HepG2 (cell line): ENCODE measurements around the gene EMCN. TPM values are rescaled to one million over a fixed set of nuclear protein-coding genes. Genes with fewer than 3 reads are reported as not detected.

Experiments used
- ATAC-seq: fragments of 200-7000 bp; cut with Tn5 transposase; 3 replicates; pipeline ENCODE4 v1.9.1; 2020; ENCODE audit warnings: mild to moderate bottlenecking, moderate library complexity
- BruUV-seq: library from RNA; stranded (reverse); fragments of 400-500 nt; replicated peaks from 2 replicates; lab custom pipeline; 2021; lab: Mats Ljungman, UMichigan
- CTCF ChIA-PET: fragments of 300-600 bp; formaldehyde crosslinking; extraction: SDS; loops from one replicate; lab custom pipeline; 2021; ENCODE audit warnings: low total read pairs, inconsistent platforms, low intra/inter-chr PET ratio; lab: Yijun Ruan, JAX
- POLR2A ChIA-PET: fragments of 350-600 bp; sonication (Branson Sonifier 250); formaldehyde crosslinking; loops from one replicate; lab custom pipeline; 2020; ENCODE audit warnings: antibody characterized with exemption, inconsistent platforms; lab: Yijun Ruan, JAX
- DNase-seq: peaks from one replicate; pipeline ENCODE4 v3.0.0-alpha.2; 2015; ENCODE audit warnings: low spot score
- FAIRE-seq: peaks from 3 replicates; lab custom pipeline; 2011; peaks lifted over from hg19 to GRCh38; lab: Jason Lieb, UNC
- H2AFZ ChIP-seq: one replicate; pipeline ENCODE4 v1.6.1; 2011; ENCODE audit warnings: low read length, inconsistent platforms
- H3K27ac ChIP-seq: fragments of 300-600 bp; 3 replicates; pipeline ENCODE4 v1.8.0; 2011; ENCODE audit warnings: mixed run types, mild to moderate bottlenecking, mixed read lengths, low read length, inconsistent platforms; ENCODE audit not compliant: insufficient read depth; ENCODE audit errors: extremely low read length
- H3K27me3 ChIP-seq, 2 experiments: fragments of 200-600 bp in 1 of 2; 2 replicates in 1 of 2; 3 replicates in 1 of 2; pipeline versions ENCODE4 v1.6.0 to v1.8.0; 2011; ENCODE audit warnings: low read length in 2 of 2, mild to moderate bottlenecking in 2 of 2, moderate library complexity in 2 of 2, inconsistent platforms in 1 of 2; ENCODE audit not compliant: insufficient read depth in 2 of 2, control insufficient read depth in 1 of 2
- H3K36me3 ChIP-seq, 2 experiments: fragments of 200-600 bp in 1 of 2; replicated peaks in 1 of 2; 2 replicates in 1 of 2; 3 replicates in 1 of 2; pipeline versions ENCODE4 v1.5.1 to v1.8.0; 2011; ENCODE audit warnings: low read length in 2 of 2, inconsistent platforms in 1 of 2; ENCODE audit not compliant: insufficient read depth in 2 of 2, control insufficient read depth in 1 of 2
- H3K4me1 ChIP-seq: 2 replicates; pipeline ENCODE4 v1.5.1; 2012; ENCODE audit warnings: low read length, inconsistent platforms; ENCODE audit not compliant: insufficient read depth
- H3K4me2 ChIP-seq: 2 replicates; pipeline ENCODE4 v1.6.0; 2011; ENCODE audit warnings: low read depth, low read length, inconsistent platforms
- H3K4me3 ChIP-seq, 3 experiments: fragments of 200-600 bp in 1 of 3; sonication (generic), shearing (Covaris generic) in 1 of 3; replicated peaks in 1 of 3; 2 replicates each; pipeline ENCODE4 v1.5.1; 2011 to 2016; ENCODE audit warnings: low read length in 3 of 3, inconsistent platforms in 2 of 3, low read depth in 2 of 3, mild to moderate bottlenecking in 2 of 3, control low read depth in 1 of 3, mixed read lengths in 1 of 3; ENCODE audit not compliant: insufficient read depth in 1 of 3
- H3K79me2 ChIP-seq: one replicate; pipeline ENCODE4 v1.6.1; 2011; ENCODE audit warnings: low read length, inconsistent platforms; ENCODE audit not compliant: insufficient read depth
- H3K9ac ChIP-seq: 2 replicates; pipeline ENCODE4 v1.6.0; 2011; ENCODE audit warnings: mild to moderate bottlenecking, low read depth, low read length, inconsistent platforms; ENCODE audit not compliant: insufficient read depth
- H3K9me3 ChIP-seq: 2 replicates; pipeline ENCODE4 v1.5.1; 2012; ENCODE audit warnings: mild to moderate bottlenecking, low read length
- H4K20me1 ChIP-seq: 2 replicates; pipeline ENCODE4 v1.6.0; 2011; ENCODE audit warnings: inconsistent platforms, mild to moderate bottlenecking, low read length, moderate library complexity; ENCODE audit not compliant: insufficient read depth
- CBX1 ChIP-seq: IDR thresholded peaks from one replicate; pipeline ENCODE4 v1.6.1; 2016; ENCODE audit warnings: antibody characterized with exemption, low read depth
- DR1 ChIP-seq: sonication (generic); formaldehyde crosslinking; IDR thresholded peaks from 2 replicates; pipeline ENCODE4 v1.8.0; 2021; ENCODE audit warnings: mild to moderate bottlenecking, missing genetic modification reagents, inconsistent platforms
- FOSL2 ChIP-seq: sonication (generic); formaldehyde crosslinking; IDR thresholded peaks from 2 replicates; pipeline ENCODE4 v1.4.0; 2020; ENCODE audit warnings: missing genetic modification reagents
- FOXA1 ChIP-seq, 2 experiments: fragments of 450-650 bp in 1 of 2; sonication (generic) in 1 of 2; formaldehyde crosslinking in 1 of 2; IDR thresholded peaks; 2 replicates each; pipeline versions ENCODE4 v1.4.0 to v1.6.1; 2016 to 2020; ENCODE audit warnings: missing genetic modification reagents in 1 of 2
- GTF2F1 ChIP-seq: fragments of 150-350 bp; IDR thresholded peaks from 2 replicates; pipeline ENCODE4 v1.6.1; 2014; ENCODE audit warnings: low read length
- TOE1 ChIP-seq: sonication (generic); formaldehyde crosslinking; IDR thresholded peaks from 2 replicates; pipeline ENCODE4 v1.4.0; 2020; ENCODE audit warnings: mild to moderate bottlenecking, missing genetic modification reagents
- ZIK1 ChIP-seq: sonication (generic); formaldehyde crosslinking; IDR thresholded peaks from 2 replicates; pipeline ENCODE4 v1.5.0; 2020; ENCODE audit warnings: mild to moderate bottlenecking, low read depth, missing genetic modification reagents, borderline replicate concordance
- ZMYM2 ChIP-seq: sonication (generic); formaldehyde crosslinking; IDR thresholded peaks from 2 replicates; pipeline ENCODE4 v1.8.0; 2022; ENCODE audit warnings: mild to moderate bottlenecking, missing genetic modification reagents
- ZNF264 ChIP-seq: sonication (generic); formaldehyde crosslinking; IDR thresholded peaks from 2 replicates; pipeline ENCODE4 v1.4.0; 2020; ENCODE audit warnings: missing genetic modification reagents
- ZNF329 ChIP-seq: sonication (generic); formaldehyde crosslinking; IDR thresholded peaks from 2 replicates; pipeline ENCODE4 v1.9.0; 2021; ENCODE audit warnings: low read depth, mild to moderate bottlenecking, missing genetic modification reagents
- ZNF546 ChIP-seq: sonication (generic); formaldehyde crosslinking; conservative IDR thresholded peaks from 2 replicates; pipeline ENCODE4 v1.8.1; 2023; ENCODE audit warnings: mild to moderate bottlenecking, missing genetic modification reagents
- ZNF883 ChIP-seq: sonication (generic); formaldehyde crosslinking; IDR thresholded peaks from 2 replicates; pipeline ENCODE4 v1.5.1; 2020; ENCODE audit warnings: mild to moderate bottlenecking, missing genetic modification reagents; ENCODE audit errors: not compliant biosample characterization
- WGBS: methylation state at CpG from one replicate; pipeline ENCODE4 v1.1.6; 2017; ENCODE audit warnings: low lambda C conversion rate; 5-methylcytosine and 5-hydroxymethylcytosine counted together
- in situ Hi-C: cut with HindIII; loops from 2 replicates; pipeline ENCODE4 v1.10.0; 2017; ENCODE audit warnings: low pct_unique_long_range_greater_than_20kb; ENCODE audit not compliant: extremely low pct_ligation_motif_present
- intact Hi-C: fragments of 100-400 bp; cut with micrococcal nuclease; formaldehyde crosslinking; loops from one replicate; pipeline ENCODE4 v1.10.0; 2022; ENCODE audit not compliant: unreplicated experiment
- polyA plus RNA-seq, 8 experiments: library from polyadenylated mRNA; depleted of rRNA in 3 of 8; stranded (reverse) in 7 of 8; unstranded in 1 of 8; fragments of >200 nt; fragmentation: Illumina TruSeq in 4 of 8; extraction: Trizol in 4 of 8; gene quantifications; 2 replicates each; pipeline versions ENCODE4 v1.2.1 to v1.2.3, GENCODE V29; 2011 to 2016; ENCODE audit warnings: low read depth in 4 of 8, missing spikeins in 1 of 8, mixed read lengths in 1 of 8; ENCODE audit not compliant: insufficient read depth in 1 of 8
- total RNA-seq, 5 experiments: library from RNA; depleted of rRNA; stranded (reverse); fragments of >200 nt; fragmentation: Illumina TruSeq; extraction: Trizol; gene quantifications; 2 replicates each; pipeline ENCODE4 v1.2.3, GENCODE V29; 2016; ENCODE audit warnings: low read depth in 1 of 5
- TF ChIP-seq, protein P1 (sequence below), 2 experiments: sonication (generic) in 1 of 2; formaldehyde crosslinking in 1 of 2; IDR thresholded peaks; 2 replicates each; pipeline versions ENCODE4 v1.4.0 to v1.6.1; 2016 to 2020; ENCODE audit warnings: borderline replicate concordance in 1 of 2, low read depth in 1 of 2, mild to moderate bottlenecking in 1 of 2, missing genetic modification reagents in 1 of 2

The EMCN gene
- total and polyA plus RNA-seq, 2 of the 13 experiments (the other 11 are each of a cell fraction or from before 2014, with no cell fraction given) = not detected

DNA sequence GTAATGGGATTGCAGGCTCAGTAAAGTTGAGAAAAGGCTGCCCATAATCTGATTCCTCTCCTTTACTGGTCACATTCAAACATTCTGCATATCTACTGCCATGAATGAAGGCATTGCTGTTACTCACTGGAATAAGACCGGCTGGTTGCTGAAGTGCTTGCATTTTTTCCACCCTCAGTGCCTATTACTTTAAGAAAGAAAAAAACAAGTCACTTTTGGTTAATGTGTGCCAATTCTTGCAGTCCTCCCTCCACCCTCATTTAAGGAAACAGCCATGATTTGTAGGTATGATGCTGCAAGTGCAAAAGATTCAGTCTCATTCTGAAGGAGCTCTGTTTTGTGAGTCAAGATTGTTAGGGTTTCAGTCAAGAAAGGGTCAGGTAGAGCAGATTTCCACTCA is 94.9 kb downstream of the EMCN start:
- Histone ChIP-seq H4K20me1 (no peaks in the 10 kb centered on the region), H2AFZ (no peak overlapping the region), H3K4me1 (no peaks in the 10 kb centered on the region), H3K4me3 (no peak overlapping the region), H3K9me3 (no peaks in the 10 kb centered on the region), H3K4me2 (no peak overlapping the region), H3K27me3 (no peaks in the 10 kb centered on the region), H3K79me2 (no peaks in the 10 kb centered on the region), H3K9ac (no peak overlapping the region), H3K27ac (no peak overlapping the region), H3K36me3 (no peaks in the 10 kb centered on the region)
- ATAC-seq (no peak), FAIRE-seq (no peak), DNase-seq (no peak)
- TF ChIP-seq ZNF264 (CRISPR knock-in tag) (no peak), DR1 (CRISPR knock-in tag) (no peak), ZNF883 (no peak), CBX1 (no peak), ZNF329 (CRISPR knock-in tag) (no peak), FOSL2 (CRISPR knock-in tag) (no peak), TOE1 (CRISPR knock-in tag) (no peak), ZIK1 (no peak), GTF2F1 (no peak), ZNF546 (CRISPR knock-in tag) (no peak), FOXA1 (IDR thresholded peaks at IDR 0.05) (no peak), FOXA1 (CRISPR knock-in tag; IDR thresholded peaks at IDR 0.05) (no peak), ZMYM2 (CRISPR knock-in tag) (no peak)
- TF ChIP-seq, protein P1, sequence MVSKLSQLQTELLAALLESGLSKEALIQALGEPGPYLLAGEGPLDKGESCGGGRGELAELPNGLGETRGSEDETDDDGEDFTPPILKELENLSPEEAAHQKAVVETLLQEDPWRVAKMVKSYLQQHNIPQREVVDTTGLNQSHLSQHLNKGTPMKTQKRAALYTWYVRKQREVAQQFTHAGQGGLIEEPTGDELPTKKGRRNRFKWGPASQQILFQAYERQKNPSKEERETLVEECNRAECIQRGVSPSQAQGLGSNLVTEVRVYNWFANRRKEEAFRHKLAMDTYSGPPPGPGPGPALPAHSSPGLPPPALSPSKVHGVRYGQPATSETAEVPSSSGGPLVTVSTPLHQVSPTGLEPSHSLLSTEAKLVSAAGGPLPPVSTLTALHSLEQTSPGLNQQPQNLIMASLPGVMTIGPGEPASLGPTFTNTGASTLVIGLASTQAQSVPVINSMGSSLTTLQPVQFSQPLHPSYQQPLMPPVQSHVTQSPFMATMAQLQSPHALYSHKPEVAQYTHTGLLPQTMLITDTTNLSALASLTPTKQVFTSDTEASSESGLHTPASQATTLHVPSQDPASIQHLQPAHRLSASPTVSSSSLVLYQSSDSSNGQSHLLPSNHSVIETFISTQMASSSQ (IDR thresholded peaks at IDR 0.05; ENCODE audit: low read depth) = no peak
- TF ChIP-seq, protein P1 (CRISPR knock-in tag; IDR thresholded peaks at IDR 0.05; ENCODE audit: borderline replicate concordance) = no peak
- BruUV-seq = no TSS peak
- 4% methylated on average over 1 of the region's 1 CpG for WGBS
- ChIA-PET CTCF (no interaction called here), POLR2A (no interaction called here)
- in situ Hi-C loops = no loop called here
- intact Hi-C loops = no loop called here
